ENCODE measurements around the gene SEMA6A. TPM values are rescaled to one million over a fixed set of nuclear protein-coding genes. Genes with fewer than 3 reads are reported as not detected.

Gene SEMA6A
- total and polyA plus RNA-seq, 2 experiments from 2014 or later, result 233 to 400 TPM

DNA sequence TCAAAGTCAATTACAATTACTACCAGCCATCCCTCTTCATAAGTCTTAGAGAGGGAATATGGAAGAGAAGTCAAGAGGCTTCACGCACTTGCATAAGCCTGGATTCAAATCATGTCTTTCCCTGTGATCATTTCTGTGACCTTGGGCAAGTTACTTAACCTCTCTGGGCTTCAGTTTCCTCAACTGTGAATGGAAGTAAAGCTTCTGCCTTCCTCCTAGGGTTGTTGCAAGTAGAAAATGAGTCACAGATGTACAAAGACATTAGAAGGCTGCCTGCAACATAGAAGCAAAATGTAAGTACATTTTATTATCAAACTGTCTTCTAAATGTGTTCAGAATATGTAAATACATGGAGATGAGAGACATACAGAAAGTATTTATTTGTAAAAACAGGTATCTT lies 42.3 kb upstream of the SEMA6A start (continued):
- TF ChIP-seq, protein P1, sequence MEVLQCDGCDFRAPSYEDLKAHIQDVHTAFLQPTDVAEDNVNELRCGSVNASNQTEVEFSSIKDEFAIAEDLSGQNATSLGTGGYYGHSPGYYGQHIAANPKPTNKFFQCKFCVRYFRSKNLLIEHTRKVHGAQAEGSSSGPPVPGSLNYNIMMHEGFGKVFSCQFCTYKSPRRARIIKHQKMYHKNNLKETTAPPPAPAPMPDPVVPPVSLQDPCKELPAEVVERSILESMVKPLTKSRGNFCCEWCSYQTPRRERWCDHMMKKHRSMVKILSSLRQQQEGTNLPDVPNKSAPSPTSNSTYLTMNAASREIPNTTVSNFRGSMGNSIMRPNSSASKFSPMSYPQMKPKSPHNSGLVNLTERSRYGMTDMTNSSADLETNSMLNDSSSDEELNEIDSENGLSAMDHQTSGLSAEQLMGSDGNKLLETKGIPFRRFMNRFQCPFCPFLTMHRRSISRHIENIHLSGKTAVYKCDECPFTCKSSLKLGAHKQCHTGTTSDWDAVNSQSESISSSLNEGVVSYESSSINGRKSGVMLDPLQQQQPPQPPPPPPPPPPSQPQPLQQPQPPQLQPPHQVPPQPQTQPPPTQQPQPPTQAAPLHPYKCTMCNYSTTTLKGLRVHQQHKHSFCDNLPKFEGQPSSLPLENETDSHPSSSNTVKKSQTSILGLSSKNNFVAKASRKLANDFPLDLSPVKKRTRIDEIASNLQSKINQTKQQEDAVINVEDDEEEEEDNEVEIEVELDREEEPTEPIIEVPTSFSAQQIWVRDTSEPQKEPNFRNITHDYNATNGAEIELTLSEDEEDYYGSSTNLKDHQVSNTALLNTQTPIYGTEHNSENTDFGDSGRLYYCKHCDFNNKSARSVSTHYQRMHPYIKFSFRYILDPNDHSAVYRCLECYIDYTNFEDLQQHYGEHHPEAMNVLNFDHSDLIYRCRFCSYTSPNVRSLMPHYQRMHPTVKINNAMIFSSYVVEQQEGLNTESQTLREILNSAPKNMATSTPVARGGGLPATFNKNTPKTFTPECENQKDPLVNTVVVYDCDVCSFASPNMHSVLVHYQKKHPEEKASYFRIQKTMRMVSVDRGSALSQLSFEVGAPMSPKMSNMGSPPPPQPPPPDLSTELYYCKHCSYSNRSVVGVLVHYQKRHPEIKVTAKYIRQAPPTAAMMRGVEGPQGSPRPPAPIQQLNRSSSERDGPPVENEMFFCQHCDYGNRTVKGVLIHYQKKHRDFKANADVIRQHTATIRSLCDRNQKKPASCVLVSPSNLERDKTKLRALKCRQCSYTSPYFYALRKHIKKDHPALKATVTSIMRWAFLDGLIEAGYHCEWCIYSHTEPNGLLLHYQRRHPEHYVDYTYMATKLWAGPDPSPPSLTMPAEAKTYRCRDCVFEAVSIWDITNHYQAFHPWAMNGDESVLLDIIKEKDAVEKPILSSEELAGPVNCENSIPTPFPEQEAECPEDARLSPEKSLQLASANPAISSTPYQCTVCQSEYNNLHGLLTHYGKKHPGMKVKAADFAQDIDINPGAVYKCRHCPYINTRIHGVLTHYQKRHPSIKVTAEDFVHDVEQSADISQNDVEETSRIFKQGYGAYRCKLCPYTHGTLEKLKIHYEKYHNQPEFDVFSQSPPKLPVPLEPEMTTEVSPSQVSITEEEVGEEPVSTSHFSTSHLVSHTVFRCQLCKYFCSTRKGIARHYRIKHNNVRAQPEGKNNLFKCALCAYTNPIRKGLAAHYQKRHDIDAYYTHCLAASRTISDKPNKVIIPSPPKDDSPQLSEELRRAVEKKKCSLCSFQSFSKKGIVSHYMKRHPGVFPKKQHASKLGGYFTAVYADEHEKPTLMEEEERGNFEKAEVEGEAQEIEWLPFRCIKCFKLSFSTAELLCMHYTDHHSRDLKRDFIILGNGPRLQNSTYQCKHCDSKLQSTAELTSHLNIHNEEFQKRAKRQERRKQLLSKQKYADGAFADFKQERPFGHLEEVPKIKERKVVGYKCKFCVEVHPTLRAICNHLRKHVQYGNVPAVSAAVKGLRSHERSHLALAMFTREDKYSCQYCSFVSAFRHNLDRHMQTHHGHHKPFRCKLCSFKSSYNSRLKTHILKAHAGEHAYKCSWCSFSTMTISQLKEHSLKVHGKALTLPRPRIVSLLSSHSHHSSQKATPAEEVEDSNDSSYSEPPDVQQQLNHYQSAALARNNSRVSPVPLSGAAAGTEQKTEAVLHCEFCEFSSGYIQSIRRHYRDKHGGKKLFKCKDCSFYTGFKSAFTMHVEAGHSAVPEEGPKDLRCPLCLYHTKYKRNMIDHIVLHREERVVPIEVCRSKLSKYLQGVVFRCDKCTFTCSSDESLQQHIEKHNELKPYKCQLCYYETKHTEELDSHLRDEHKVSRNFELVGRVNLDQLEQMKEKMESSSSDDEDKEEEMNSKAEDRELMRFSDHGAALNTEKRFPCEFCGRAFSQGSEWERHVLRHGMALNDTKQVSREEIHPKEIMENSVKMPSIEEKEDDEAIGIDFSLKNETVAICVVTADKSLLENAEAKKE (CRISPR knock-in tag; IDR thresholded peaks at IDR 0.05), result no peak

DNA sequence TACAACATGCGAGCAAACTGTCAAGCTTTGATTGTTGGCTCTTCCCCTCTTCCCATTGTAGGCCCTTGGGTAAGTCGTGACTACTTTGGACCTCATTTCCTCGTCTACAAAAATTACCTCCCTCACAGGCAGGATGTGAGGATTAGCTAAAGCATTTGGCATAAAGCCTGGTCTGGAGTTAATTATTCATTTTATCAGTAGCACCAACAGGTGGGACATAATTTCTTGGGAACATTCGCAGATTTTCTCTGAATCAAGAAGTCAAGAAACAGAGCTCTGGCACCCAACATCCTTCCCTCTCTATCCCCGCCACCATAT lies 39.9 kb upstream of the SEMA6A start:
- peaks cover 4% of the 10 kb centered on the region; the same call in 1 of the 2 replicates for H3K9me2 ChIP-seq (ENCODE audit: insufficient read depth)
- Mint-ChIP-seq H3K9me3 (no peaks in the 10 kb centered on the region), H3K36me3 (ENCODE audit: low read depth) (no peaks in the 10 kb centered on the region), H3K4me3 (no peak overlapping the region), H3K27ac (no peak overlapping the region), H3K27me3 (ENCODE audit: insufficient read depth, low read depth, poor library complexity) (peaks cover 3% of the 10 kb centered on the region), H3K4me1 (peaks cover 16% of the 10 kb centered on the region; the same call in 2 of the 3 replicates)
- no peaks in the 10 kb centered on the region for H3K27me3 ChIP-seq (ENCODE audit: insufficient read depth)
- no peak for ATAC-seq
- H3K79me2 ChIP-seq (replicated peaks; ENCODE audit: insufficient read depth), result no peaks in the 10 kb centered on the region
- no peaks in the 10 kb centered on the region for H4K20me1 ChIP-seq (replicated peaks; ENCODE audit: insufficient read depth)
- H3K4me1 ChIP-seq (ENCODE audit: insufficient read depth), result peaks cover 4% of the 10 kb centered on the region; the same call in 1 of the 2 replicates
- no peak for DNase-seq (ENCODE audit: low spot score)
- H3K36me3 ChIP-seq (ENCODE audit: insufficient read depth), result no peaks in the 10 kb centered on the region
- no peak overlapping the region; the same call in 1 of the 2 replicates for H2AFZ ChIP-seq
- H3K27ac ChIP-seq (ENCODE audit: low read depth), result no peak overlapping the region
- no peak overlapping the region for H3K4me3 ChIP-seq
- H3F3A ChIP-seq (replicated peaks; ENCODE audit: low read depth), result no peaks in the 10 kb centered on the region
- no peak overlapping the region for H3K4me2 ChIP-seq
- TF ChIP-seq, protein P2, sequence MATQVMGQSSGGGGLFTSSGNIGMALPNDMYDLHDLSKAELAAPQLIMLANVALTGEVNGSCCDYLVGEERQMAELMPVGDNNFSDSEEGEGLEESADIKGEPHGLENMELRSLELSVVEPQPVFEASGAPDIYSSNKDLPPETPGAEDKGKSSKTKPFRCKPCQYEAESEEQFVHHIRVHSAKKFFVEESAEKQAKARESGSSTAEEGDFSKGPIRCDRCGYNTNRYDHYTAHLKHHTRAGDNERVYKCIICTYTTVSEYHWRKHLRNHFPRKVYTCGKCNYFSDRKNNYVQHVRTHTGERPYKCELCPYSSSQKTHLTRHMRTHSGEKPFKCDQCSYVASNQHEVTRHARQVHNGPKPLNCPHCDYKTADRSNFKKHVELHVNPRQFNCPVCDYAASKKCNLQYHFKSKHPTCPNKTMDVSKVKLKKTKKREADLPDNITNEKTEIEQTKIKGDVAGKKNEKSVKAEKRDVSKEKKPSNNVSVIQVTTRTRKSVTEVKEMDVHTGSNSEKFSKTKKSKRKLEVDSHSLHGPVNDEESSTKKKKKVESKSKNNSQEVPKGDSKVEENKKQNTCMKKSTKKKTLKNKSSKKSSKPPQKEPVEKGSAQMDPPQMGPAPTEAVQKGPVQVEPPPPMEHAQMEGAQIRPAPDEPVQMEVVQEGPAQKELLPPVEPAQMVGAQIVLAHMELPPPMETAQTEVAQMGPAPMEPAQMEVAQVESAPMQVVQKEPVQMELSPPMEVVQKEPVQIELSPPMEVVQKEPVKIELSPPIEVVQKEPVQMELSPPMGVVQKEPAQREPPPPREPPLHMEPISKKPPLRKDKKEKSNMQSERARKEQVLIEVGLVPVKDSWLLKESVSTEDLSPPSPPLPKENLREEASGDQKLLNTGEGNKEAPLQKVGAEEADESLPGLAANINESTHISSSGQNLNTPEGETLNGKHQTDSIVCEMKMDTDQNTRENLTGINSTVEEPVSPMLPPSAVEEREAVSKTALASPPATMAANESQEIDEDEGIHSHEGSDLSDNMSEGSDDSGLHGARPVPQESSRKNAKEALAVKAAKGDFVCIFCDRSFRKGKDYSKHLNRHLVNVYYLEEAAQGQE (IDR thresholded peaks at IDR 0.05; ENCODE audit: unreplicated experiment), result no peak
- TF ChIP-seq, protein P1 (CRISPR knock-in tag; IDR thresholded peaks at IDR 0.05), result no peak
- TF ChIP-seq ZNF114 (CRISPR knock-in tag; IDR thresholded peaks at IDR 0.05) (no peak), NANOG (IDR thresholded peaks at IDR 0.05; ENCODE audit: borderline replicate concordance) (no peak), STAT1 (IDR thresholded peaks at IDR 0.05; ENCODE audit: unreplicated experiment) (no peak), CREB1 (CRISPR knock-in tag; IDR thresholded peaks at IDR 0.05; ENCODE audit: low read depth) (no peak), JUNB (IDR thresholded peaks at IDR 0.05; ENCODE audit: unreplicated experiment) (no peak)

All from GM23338 (cell line).